GM18508 (cell line): ENCODE results near the gene SOCS4.
"Not testable (repeated sequence)": the region's sequence is repeated elsewhere in the genome, so short reads cannot be mapped to it uniquely, and the experiment has no call there.

ENCODE experiments used
- ATAC-seq: cut with Tn5 transposase; IDR thresholded peaks from one replicate; pipeline ENCODE4 v1.9.1; 2021; ENCODE audit warnings: moderate number of reproducible peaks; ENCODE audit not compliant: insufficient read depth, unreplicated experiment

SOCS4 gene

GRCh38 chr14:55051423-55052268 lies 24.6 kb downstream of the SOCS4 start, which contains the start of gene MAPK1IP1L:
TSS of gene MAPK1IP1L (plus strand) at chr14:55051647. CDS start at chr14:55061684, 10,037 bp downstream.
- peak; percentile 56 for ATAC-seq

DNA sequence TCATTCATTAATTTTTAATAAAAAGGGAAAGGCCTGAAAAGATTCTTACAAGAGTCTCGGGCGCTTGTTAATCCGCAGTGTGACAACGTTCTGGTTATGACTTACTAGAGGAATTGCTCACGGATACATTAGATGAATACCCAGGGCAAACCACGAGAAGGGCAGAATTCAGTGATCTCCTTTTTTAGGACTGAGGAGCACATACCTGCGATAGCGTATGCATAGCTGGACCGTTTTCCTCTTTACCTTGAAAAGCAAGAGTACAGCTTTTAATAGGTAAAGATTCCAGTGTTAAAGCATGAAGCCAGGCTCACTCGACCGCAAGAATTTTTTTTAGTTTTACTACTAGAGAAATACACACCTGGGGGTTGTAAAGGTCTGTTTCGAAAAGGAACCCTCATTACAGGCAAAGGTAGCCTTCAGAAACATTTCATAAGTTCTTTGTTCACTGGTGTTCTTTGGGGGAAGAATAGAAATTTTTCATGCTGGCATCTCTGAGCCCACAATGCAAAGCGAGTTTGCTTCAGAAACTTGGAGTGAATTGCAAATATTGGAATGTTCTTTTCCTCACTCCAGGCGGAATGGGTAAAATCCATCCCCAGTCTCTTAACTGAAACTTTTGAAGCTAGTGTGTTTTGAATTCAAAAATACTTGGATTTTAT lies 25.4 kb downstream of the SOCS4 start:
- ATAC-seq: peak; percentile 10

DNA sequence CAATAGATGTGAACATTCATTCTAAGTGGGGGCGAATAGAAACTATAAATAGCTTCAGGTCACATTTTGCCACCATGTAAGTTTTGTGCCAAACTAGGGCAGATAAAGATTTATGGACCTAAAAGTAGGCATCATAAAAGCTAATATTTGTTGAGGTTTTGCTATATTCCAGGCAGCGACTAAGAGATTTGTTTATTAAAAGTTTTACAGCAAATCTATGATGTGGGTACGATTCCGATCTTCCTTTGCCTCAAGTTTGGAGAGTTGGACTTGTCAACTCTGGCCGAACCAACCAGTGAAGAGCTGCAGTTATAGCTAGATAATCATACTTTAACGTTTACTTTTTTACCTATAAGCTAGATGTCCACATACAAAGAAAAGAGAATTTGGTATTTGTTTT lies 26.0 kb downstream of the SOCS4 start:
- ATAC-seq: no peak

GRCh38 chr14:55053500-55053899 lies 26.5 kb downstream of the SOCS4 start:
- no peak for ATAC-seq

DNA sequence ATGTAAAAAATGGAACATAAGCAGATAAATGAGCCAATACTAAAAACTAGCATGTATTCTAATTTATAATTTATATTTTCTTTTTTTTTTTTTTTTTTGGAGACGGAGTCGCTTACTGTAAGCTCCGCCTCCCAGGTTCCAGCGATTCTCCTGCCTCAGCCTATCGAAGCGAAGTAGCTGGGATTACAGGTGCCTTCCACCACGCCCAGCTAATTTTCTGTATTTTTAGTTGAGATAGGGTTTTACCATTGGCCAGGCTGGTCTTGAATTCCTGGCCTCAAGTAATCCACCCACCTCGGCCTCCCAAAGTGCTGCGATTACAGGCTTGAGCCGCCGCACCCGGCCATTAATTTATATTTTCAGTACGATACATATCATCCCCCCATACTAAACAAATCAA lies 27.1 kb downstream of the SOCS4 start:
- ATAC-seq: no peak

DNA sequence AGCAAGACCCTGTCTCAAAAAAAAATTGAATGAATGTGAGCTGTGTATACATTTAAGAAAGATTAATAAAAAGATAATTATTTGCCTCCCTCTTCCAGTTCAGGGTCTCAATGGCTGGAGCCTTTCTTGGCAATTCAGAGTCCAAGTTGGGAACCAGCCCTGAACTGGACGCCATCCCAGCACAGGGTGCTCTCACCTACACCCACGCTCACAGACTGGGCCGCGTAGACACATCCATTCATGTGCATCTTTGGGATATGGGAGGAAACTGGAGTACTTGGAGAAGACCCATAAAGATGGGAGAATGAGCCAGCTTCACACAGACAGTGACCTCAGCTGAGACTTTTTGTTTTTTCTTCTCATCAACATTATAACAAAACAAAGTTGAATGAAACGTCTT lies 30.9 kb downstream of the SOCS4 start:
- no peak for ATAC-seq

DNA sequence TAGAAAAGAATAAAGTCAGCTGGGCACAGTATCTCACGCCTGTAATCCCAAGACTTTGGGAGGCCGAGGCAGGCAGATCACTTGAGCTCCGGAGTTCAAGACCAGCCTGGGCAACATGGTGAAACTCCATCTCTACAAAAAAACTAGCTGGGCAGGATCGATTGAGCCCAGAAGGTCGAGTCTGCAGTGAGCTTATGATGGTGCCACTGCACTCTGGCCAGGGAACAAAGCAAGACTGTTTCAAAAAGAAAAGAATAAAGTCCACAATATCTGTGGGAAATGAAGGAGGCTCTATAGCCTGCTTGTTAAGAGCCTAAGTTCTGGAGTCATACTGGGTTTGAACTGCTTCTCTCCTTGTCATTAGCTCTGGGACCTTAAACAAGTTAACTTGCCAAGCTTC lies 32.3 kb downstream of the SOCS4 start:
- no peak for ATAC-seq

- ATAC-seq: no peak
These were observed 35.7 kb downstream of the SOCS4 start for GRCh38 chr14:55062517-55063351.

- not testable (repeated sequence) for ATAC-seq
These were observed 37.9 kb downstream of the SOCS4 start for GRCh38 chr14:55064896-55065295.

GRCh38 chr14:55065411-55065810 lies 38.4 kb downstream of the SOCS4 start:
- no peak for ATAC-seq

GRCh38 chr14:55066223-55066622 lies 39.2 kb downstream of the SOCS4 start:
- no peak for ATAC-seq

GRCh38 chr14:55070981-55071411 lies 44.0 kb downstream of the SOCS4 start:
- no peak for ATAC-seq

- ATAC-seq: peak; percentile 34
These were observed 45.0 kb downstream of the SOCS4 start for GRCh38 chr14:55071870-55072640.

DNA sequence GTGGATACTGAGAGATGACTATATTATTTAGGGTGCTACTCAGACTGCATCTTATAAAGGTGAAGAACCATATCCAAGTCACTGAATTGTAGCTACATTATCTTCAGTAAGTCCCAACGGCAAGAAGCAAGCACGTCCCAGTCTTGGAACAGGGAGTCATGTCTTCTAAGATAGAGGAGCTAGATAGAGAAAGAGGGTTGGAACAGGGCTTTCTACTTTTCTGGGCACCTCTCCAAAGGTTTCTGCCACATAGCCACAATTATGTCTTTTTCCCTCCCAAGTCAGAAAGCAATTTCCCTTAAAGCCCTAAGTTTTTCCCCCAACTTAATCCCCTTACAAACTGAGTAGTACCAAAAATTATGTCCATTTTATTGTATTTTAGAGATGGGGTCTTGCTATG lies 46.8 kb downstream of the SOCS4 start:
- no peak for ATAC-seq

- peak; percentile 29 for ATAC-seq
These were observed 47.6 kb downstream of the SOCS4 start for GRCh38 chr14:55074662-55075061.

DNA sequence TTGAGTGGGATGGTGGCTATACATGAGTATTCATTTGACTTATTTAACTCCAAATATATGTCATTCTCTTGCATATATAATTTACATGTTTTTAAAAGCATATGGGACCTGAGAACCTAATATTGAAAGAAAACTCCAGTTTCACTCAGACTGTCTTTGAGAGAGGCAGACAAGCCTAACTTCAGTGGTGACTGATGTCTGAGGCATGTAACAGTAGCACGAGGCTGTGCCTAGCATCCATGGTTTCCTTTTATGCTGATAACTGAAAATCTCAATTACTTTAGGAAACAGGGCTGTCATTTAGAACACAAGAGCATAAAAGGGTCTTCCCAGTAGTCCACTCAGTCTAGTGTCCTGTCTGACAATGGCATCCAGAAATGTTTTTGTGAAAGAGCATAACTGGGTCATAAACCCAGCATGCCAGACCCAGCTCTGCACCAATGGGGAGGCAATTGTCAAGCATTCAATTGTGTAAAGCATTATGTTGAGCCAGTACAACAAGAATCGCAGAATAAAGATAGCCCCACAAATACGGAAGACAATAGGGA lies 48.7 kb downstream of the SOCS4 start:
- no peak for ATAC-seq

DNA sequence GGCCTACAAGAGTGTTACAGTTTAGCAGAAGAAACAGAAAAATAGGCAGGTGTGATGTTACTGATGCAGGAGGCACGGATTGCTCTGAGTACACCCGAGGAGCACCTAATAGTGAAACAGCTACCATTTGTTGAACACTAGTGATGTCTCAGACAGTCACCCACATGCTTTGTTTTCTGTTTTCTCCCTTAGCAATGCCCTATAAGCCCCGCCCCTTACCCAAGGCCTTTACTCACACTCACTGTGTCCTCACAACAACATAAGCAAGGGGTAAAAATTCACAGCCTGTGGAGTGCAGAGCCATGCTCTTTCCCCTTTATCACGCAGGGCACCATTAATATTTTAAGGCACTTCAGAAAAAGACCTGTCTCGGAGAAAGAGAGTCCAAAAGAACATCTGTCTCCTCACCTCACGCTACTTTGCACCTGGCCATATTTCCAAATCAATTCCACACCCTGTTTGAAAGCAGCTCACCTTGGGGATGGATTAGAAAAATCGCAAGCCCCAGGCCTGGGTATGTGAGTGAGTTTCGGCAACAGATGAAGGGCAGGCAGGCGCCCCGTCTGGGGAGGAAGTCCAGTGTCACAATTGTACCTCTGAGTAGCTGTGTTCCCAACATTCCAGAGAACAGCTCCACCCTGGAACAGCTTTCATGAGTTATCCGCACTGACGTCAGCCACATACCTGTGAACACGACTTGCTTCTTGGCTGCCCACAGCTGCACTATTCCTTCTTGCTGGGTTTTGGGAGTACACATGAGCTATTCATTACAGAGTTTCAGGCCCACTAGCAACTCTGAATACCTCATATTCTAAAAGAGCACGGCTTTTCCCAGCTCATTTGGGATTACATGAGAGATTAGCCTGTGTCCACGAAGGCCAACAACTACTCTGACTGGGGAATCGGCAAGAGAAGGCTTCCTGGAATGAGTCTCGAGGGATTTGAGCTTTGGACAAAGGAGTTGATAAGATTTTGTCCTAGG lies 50.4 kb downstream of the SOCS4 start:
- ATAC-seq: no peak

GRCh38 chr14:55079961-55080360 lies 52.9 kb downstream of the SOCS4 start:
- ATAC-seq: not testable (repeated sequence)
